Parathyroid adenoma (tissue), 2 donors: ENCODE results near the gene ANO10.

Source experiments
- H2AFZ ChIP-seq: fragments of 300-600 bp; sonication (generic); one replicate; pipeline ENCODE4 v1.7.0; 2017; ENCODE audit warnings: antibody characterized with exemption, mild to moderate bottlenecking
- H3K27ac ChIP-seq: fragments of 300-600 bp; sonication (generic); one replicate; pipeline ENCODE4 v1.7.0; 2017
- H3K27me3 ChIP-seq: fragments of 300-600 bp; sonication (generic); one replicate; pipeline ENCODE4 v1.7.0; 2017; ENCODE audit warnings: low read length; ENCODE audit not compliant: control insufficient read depth, insufficient read depth
- H3K36me3 ChIP-seq: fragments of 300-600 bp; sonication (generic); one replicate; pipeline ENCODE4 v1.7.0; 2017; ENCODE audit warnings: low read length; ENCODE audit not compliant: control insufficient read depth, insufficient read depth
- H3K4me1 ChIP-seq: fragments of 300-600 bp; sonication (generic); one replicate; pipeline ENCODE4 v1.7.0; 2017; ENCODE audit warnings: control low read depth
- H3K4me2 ChIP-seq: fragments of 300-600 bp; sonication (generic); one replicate; pipeline ENCODE4 v1.7.0; 2017; ENCODE audit warnings: low read length
- H3K4me3 ChIP-seq: fragments of 300-600 bp; sonication (generic); one replicate; pipeline ENCODE4 v1.7.0; 2017; ENCODE audit warnings: low read depth, low read length
- H3K79me2 ChIP-seq: fragments of 300-600 bp; sonication (generic); one replicate; pipeline ENCODE4 v1.7.0; 2017; ENCODE audit warnings: control low read depth
- H3K9ac ChIP-seq: fragments of 300-600 bp; sonication (generic); one replicate; pipeline ENCODE4 v1.7.0; 2017; ENCODE audit warnings: mild to moderate bottlenecking
- H3K9me3 ChIP-seq: fragments of 300-600 bp; sonication (generic); one replicate; pipeline ENCODE4 v1.7.0; 2017; ENCODE audit warnings: low read length; ENCODE audit not compliant: control insufficient read depth
- CTCF ChIP-seq: fragments of 300-600 bp; sonication (generic); IDR thresholded peaks from one replicate; pipeline ENCODE4 v1.7.0; 2017; ENCODE audit warnings: antibody characterized with exemption, mild to moderate bottlenecking
- donor health status: primary hyperparathyroidism.

ANO10 gene

DNA sequence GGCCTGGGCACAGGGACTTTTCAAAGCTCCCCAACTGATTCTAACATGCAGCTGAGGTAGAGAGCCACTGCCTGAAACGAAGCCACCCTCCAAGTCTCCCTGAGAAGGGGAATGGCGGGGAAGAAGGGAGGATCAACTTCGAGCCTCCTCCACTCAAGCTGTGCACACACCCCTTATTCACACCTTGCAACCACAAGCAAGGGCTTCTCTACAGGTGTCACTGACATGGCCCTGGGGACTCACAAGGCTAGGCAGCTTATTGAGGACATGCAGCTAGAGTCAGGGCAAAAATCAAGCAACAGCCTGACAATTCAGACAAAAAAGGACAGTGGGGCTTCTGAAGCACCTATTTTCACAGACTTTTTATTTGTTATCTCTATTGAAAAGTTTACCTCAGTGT, 250.3 kb downstream of the ANO10 start:
- no peak overlapping the region for H3K27ac ChIP-seq
- no peak overlapping the region for H3K9ac ChIP-seq
- no peaks in the 10 kb centered on the region for H3K27me3 ChIP-seq
- no peaks in the 10 kb centered on the region for H3K9me3 ChIP-seq
- H2AFZ ChIP-seq: no peak overlapping the region
- H3K4me3 ChIP-seq: no peak overlapping the region
- no peaks in the 10 kb centered on the region for H3K36me3 ChIP-seq
- no peaks in the 10 kb centered on the region for H3K4me1 ChIP-seq
- H3K4me2 ChIP-seq: no peak overlapping the region
- no peak for TF ChIP-seq CTCF
- no peaks in the 10 kb centered on the region for H3K79me2 ChIP-seq

- Histone ChIP-seq H3K4me3 (no peak overlapping the region), H3K4me2 (no peak overlapping the region), H3K27ac (no peak overlapping the region), H3K9me3 (no peaks in the 10 kb centered on the region), H2AFZ (no peak overlapping the region), H3K27me3 (no peaks in the 10 kb centered on the region), H3K4me1 (no peaks in the 10 kb centered on the region), H3K36me3 (no peaks in the 10 kb centered on the region), H3K79me2 (no peaks in the 10 kb centered on the region), H3K9ac (no peak overlapping the region)
- no peak for TF ChIP-seq CTCF
Measured at GRCh38 chr3:43370293-43370980, 251.4 kb downstream of the ANO10 start.

- Histone ChIP-seq H3K4me1 (no peaks in the 10 kb centered on the region), H3K79me2 (no peaks in the 10 kb centered on the region), H2AFZ (no peak overlapping the region), H3K4me3 (no peak overlapping the region), H3K27ac (no peak overlapping the region), H3K9ac (no peak overlapping the region), H3K9me3 (no peaks in the 10 kb centered on the region), H3K4me2 (no peak overlapping the region), H3K27me3 (no peaks in the 10 kb centered on the region), H3K36me3 (no peaks in the 10 kb centered on the region)
- TF ChIP-seq CTCF: no peak
Measured at GRCh38 chr3:43369404-43370292, 252.2 kb downstream of the ANO10 start.

DNA sequence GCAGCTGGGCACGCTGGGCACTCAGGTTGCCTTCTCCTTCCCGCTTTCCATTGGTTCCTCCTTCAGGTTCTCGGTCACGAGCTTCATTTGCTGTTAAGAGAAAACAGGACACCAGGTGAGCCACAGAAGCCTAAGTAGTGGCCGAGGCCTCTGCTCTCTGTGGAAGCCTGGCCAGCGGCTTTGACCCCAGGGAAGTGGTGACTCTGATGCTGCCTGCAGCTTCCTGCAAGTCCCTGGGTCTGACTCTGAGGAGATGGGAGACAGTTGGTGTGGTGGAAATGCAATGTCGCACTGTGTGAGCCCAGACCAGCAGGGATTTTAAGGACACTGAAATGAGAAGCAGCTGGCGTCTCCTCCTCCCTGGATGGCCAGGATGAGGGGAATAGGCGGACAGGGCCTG, 254.9 kb downstream of the ANO10 start:
- Histone ChIP-seq H3K9me3 (no peaks in the 10 kb centered on the region), H2AFZ (no peak overlapping the region), H3K27ac (no peak overlapping the region), H3K4me3 (no peak overlapping the region), H3K9ac (no peak overlapping the region), H3K36me3 (no peaks in the 10 kb centered on the region), H3K4me1 (no peaks in the 10 kb centered on the region), H3K27me3 (no peaks in the 10 kb centered on the region), H3K79me2 (no peaks in the 10 kb centered on the region), H3K4me2 (no peak overlapping the region)
- no peak for TF ChIP-seq CTCF
